HG02759 (cell line): Measurements from ENCODE around the gene DARS1.
A peak's percentile ranks its signal among the peaks of the same experiment; 100 is the strongest.

ENCODE experiments used
- ATAC-seq: cut with Tn5 transposase; IDR thresholded peaks from one replicate; pipeline ENCODE4 v1.9.1; 2021; ENCODE audit warnings: mild to moderate bottlenecking, moderate library complexity; ENCODE audit not compliant: unreplicated experiment

The DARS1 gene

DNA sequence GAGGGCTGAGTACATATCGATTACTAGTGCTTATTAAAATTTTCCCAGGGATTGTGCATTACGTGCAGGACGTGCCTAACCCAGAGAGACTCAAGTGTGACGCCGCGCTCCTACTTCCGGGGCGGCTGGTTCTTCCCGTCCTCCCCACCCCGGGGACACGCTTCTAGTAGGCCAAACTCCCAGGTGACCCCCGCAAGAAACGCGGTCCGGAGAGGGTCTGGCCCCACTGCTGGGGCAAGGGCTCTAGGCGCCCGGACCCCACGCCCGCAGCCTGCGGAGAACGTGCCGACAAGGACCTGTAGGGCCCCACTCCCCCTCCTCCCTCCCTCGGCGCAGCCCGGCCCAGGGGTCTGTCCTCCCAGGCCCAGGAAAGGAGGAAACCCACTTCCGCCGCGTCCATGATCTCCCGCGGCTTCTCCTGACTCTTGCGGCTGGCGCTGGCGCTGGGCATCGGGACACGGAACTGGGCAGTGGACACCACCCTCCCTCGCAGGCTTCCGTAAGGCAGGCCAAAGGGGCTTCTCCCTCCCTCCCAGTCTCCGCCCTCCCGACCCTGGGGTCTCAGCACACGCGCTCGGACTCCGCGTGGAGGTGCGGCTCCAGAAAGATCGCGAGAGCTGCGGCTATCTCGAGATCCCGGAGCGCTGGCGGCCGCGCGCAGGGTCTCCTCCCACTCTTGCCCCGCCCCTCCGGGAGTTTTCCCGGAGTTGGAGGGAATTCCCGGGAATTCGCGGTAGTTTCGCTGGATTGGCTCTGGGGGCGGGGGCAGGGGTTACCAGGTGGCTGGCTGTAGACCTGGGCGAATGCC lies at the start of gene DARS1:
TSS of gene DARS1 (minus strand) at position 609 of the 808 bp plus-strand sequence. CDS start at position 451, 158 bp downstream.
- ATAC-seq = peak; percentile 85

DNA sequence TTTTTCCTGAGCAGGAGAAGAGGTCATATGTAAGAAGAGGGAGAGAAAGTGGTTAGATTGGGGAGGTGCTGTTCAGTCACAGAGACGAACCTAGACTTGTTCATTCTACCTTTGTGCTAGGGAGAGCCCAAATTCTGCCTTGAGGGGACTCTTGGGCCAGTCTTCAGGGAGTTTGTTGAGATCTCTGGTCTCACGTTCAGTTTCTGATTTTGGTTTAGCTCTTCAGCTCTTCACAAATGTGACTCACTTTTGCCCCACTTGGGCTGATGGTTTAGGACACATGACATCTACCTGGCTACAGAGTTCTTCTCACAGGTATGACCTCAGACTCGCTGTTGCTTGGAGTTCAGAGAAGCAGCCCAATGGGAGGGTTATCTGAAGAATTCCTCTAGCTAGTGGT lies 49.2 kb upstream of the DARS1 start:
- ATAC-seq = no peak

- no peak for ATAC-seq
Measured at GRCh38 chr2:136032817-136033535, 47.5 kb upstream of the DARS1 start.

GRCh38 chr2:136032192-136032591 lies 46.8 kb upstream of the DARS1 start:
- ATAC-seq = no peak

DNA sequence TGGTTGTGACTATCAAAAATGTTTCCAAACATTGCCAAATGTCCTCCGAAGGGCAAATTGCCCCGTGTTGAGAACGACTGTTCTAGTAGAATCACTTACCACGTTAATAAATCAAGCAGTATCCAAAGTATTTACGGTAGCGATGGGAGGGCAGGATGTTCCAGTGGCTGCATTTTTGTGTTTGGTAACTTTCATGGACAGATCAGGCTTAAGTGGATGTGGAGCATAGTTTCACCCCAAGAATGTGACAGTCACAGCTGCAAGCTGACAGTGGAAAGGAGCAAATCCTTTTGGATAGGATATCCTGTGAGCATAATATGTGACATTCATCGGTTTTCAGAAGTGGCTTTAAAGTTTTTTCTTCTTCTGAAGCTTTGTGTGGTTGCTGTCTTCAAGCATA lies 46.3 kb upstream of the DARS1 start:
- no peak for ATAC-seq

GRCh38 chr2:136030406-136030805 lies 45.0 kb upstream of the DARS1 start:
- no peak for ATAC-seq

- ATAC-seq = peak; percentile 77
Measured at GRCh38 chr2:136029149-136029548, 43.7 kb upstream of the DARS1 start.

DNA sequence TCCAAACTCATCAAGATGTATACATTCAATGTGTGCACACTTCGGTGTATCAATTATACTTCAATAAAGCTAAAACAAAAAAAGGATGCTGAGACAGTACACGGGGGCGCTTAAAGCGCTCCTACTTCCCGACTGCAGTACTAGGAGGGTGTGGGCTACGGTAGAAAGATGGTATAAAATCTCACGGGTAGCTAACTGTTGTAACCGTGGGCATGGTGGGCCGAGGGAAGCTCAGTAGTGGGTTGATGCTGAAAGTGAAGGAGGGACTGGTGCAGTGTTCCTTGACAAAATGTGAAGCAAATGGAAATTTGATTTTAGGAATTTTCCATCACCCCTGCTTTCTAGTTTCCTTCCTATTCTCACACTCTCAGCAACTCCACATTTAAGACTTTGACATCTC lies 42.6 kb upstream of the DARS1 start:
- ATAC-seq = no peak

- ATAC-seq = no peak
Measured at GRCh38 chr2:136027112-136027511, 41.7 kb upstream of the DARS1 start.

GRCh38 chr2:136025057-136025973 lies 39.9 kb upstream of the DARS1 start:
- ATAC-seq = peak; percentile 54

DNA sequence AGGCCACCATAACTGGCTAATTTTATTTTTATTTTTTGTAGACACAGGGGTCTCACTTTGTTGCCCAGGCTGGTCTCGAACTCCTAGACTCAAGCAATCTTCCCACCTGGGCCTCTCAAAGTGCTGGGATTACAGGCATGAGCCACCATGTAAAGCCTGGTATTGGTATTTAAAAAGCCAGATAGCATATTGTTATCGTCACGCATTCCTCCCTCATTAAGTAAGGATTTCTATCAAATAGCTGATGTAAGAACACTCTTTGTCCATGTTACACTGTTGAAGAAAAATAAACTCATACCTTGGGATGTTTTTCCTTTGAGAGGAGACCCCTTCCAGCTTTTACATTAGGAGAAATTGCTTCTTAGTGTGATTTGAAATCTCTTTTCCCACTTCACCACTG lies 39.2 kb upstream of the DARS1 start:
- ATAC-seq = no peak

- ATAC-seq = no peak
Measured at GRCh38 chr2:136024185-136024584, 38.8 kb upstream of the DARS1 start.

DNA sequence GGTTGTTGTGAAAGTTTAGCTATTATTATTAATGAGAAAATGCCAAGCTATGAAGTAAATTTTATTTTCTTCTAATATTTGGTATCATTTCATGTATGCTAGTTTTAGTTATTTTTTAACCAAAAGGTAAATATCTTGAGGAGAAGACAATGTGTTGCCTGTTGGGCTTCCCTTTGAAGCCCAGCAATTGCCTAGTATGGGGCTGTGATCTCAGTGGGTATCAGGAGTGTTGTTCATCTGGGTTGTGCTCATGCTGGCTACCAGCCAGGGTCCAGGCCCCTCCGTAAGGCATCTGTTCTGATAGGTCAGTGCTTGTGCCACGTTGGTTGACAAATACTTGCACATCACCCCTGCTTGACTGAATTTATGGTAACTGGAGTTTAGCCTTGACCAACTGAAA lies 38.0 kb upstream of the DARS1 start:
- no peak for ATAC-seq

- ATAC-seq = no peak
Measured at GRCh38 chr2:136022396-136023146, 37.1 kb upstream of the DARS1 start.

- ATAC-seq = no peak
Measured at GRCh38 chr2:136021976-136022375, 36.5 kb upstream of the DARS1 start.

DNA sequence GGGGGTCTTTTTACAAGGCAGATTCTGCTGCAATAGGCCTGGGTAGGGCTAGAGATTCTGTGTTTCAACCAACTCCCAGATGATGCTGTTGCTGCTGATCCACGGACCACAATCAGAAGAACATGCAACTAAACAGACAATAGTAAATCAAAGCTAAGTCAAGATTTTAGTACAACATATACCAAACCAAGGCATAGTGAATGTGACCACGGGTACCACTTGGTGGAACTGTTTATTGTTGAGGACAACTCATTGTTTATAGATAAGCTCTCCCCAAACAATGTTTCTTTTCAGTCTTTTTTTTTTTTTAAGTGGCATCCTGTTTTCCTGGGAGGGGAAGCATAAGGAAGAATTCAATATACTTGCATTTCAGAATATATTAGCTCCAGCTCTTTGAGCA lies 36.0 kb upstream of the DARS1 start:
- ATAC-seq = no peak

- ATAC-seq = peak; percentile 35
Measured at GRCh38 chr2:136020831-136021230, 35.4 kb upstream of the DARS1 start.

DNA sequence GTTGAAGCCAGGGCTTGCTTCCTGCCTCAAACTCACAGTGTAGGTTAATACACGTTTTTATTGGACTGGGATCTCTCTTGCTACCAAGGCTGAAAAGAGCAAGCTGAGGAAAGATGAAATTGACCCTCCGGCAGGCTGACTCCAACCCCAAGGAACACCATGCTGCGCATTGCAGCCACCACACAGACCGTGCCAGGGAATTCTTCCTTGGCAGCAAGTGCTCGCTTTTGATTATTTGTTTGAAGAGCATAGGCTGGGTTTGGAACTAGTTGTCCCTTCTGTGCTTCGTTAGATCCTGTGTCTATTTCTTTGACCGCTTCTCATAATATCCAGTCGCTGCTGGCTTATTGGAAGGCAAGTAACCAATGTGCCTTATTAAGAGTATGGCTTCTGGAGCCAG lies 34.4 kb upstream of the DARS1 start:
- no peak for ATAC-seq

GRCh38 chr2:136019306-136019705 lies 33.9 kb upstream of the DARS1 start:
- ATAC-seq = peak; percentile 66

GRCh38 chr2:136017786-136018185 lies 32.4 kb upstream of the DARS1 start:
- no peak for ATAC-seq

DNA sequence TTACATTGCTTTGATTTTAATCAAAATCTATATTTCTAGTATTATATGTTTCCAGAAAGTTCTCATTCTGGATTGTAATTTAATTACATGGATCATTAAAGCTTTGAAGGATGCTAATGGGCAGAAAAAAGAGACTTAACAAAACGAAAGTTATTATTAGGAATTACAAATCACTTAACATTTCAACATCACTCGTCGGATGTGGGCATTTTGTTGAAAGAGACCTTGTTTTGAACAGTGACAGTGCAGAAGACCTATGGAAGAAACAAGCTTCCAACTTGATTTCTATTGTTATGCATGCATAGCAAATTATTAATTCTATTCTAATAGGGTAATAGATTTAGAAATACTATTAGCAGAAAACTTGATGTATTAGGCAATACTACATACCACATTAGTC lies 31.4 kb upstream of the DARS1 start:
- no peak for ATAC-seq
